Transverse colon (tissue), 4 donors: Measurements from ENCODE around the gene CBARP.

Experiments
- EP300 ChIP-seq: sonication (generic); formaldehyde crosslinking; IDR thresholded peaks from one replicate; pipeline ENCODE4 v1.6.1; 2017; ENCODE audit warnings: antibody characterized with exemption, low read depth
- POLR2A ChIP-seq: fragments of 450-650 bp; IDR thresholded peaks from one replicate; pipeline ENCODE4 v1.6.1; 2016; ENCODE audit warnings: antibody characterized with exemption, mild to moderate bottlenecking, moderate library complexity
- POLR2AphosphoS5 ChIP-seq, 3 donors: sonication (generic); formaldehyde crosslinking; IDR thresholded peaks; one replicate each; pipeline ENCODE4 v1.6.1; 2016; ENCODE audit warnings: antibody characterized with exemption in 3 of 3
- TF ChIP-seq, protein P1 (sequence below), 5 experiments: fragments of 200-600 bp in 3 of 5; fragments of 450-650 bp in 2 of 5; sonication (generic) in 3 of 5; IDR thresholded peaks; 1 replicate in 2 of 5; 2 replicates in 3 of 5; pipeline ENCODE4 v1.5.1; 2016 to 2017; ENCODE audit warnings: antibody characterized with exemption in 5 of 5, inconsistent platforms in 3 of 5, mild to moderate bottlenecking in 2 of 5, moderate library complexity in 1 of 5

DNA sequence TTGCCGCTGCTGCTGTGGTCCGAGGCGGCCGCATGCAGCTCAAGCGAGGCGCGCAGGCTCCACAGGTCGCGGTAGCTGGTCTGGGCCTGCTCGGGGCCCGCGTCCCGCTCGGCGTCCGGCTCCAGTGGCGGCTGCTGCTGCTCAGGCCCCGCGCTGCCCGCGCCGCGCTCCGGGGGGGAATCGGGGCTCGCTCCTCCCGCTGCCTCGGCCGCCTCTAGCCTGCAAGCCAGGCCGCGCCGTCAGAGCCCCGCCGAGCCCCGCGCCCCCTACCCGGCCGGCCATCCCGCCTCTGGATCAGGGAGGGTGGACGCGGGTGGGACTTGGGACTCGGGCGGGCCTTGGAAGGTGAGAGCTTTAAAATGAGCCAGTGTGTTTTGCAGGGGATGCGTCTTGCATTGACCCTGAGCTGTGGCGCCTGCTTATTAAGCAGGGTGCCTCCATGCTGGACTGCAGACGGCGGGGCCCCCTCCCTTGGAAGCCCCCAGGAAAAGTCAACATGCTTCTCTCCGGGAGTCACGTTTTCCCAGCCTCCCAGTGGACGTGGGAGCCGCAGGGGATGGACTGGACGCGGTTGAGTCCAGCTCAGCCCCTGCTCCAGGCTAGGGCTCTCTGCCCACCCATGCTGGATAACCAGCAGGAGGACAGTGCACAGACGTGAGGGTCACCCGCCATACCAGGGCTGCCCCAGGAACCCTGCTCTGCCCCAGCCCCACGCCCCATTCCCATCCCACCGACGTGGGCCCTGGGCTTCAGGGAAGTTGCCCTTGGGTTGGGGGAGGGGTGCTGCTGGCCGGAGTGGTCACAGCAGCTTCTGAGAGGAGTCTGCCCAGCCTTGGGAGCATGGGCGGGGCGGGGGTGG lies 7.7 kb downstream of the CBARP start:
- TF ChIP-seq POLR2A (no peak), EP300 (no peak), POLR2AphosphoS5 (IDR thresholded peaks at IDR 0.05) (no peak)
- TF ChIP-seq, protein P1, sequence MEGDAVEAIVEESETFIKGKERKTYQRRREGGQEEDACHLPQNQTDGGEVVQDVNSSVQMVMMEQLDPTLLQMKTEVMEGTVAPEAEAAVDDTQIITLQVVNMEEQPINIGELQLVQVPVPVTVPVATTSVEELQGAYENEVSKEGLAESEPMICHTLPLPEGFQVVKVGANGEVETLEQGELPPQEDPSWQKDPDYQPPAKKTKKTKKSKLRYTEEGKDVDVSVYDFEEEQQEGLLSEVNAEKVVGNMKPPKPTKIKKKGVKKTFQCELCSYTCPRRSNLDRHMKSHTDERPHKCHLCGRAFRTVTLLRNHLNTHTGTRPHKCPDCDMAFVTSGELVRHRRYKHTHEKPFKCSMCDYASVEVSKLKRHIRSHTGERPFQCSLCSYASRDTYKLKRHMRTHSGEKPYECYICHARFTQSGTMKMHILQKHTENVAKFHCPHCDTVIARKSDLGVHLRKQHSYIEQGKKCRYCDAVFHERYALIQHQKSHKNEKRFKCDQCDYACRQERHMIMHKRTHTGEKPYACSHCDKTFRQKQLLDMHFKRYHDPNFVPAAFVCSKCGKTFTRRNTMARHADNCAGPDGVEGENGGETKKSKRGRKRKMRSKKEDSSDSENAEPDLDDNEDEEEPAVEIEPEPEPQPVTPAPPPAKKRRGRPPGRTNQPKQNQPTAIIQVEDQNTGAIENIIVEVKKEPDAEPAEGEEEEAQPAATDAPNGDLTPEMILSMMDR (IDR thresholded peaks at IDR 0.05) = no peak
